ENCODE data around the gene C2CD4C.
"Not testable (repeated sequence)": the region's sequence is repeated elsewhere in the genome, so short reads cannot be mapped to it uniquely, and the experiment has no call there.

C2CD4C gene

GRCh38 chr19:412356-413355, 3.7 kb upstream of the C2CD4C start:
- no peak for DNase-seq

- DNase-seq, result no peak
Observed at GRCh38 chr19:411723-412355, 2.9 kb upstream of the C2CD4C start.

GRCh38 chr19:411121-411722, 2.3 kb upstream of the C2CD4C start:
- not testable (repeated sequence) for DNase-seq

- no peak for DNase-seq
Observed at GRCh38 chr19:410243-410781, 1.4 kb upstream of the C2CD4C start.

- DNase-seq, result peak; percentile 14 to 35
Observed at GRCh38 chr19:409516-410242, 732 bp upstream of the C2CD4C start.

GRCh38 chr19:408441-408901, 476 bp downstream of the C2CD4C start:
- peak in 1 of 2 experiments; percentile 12 for DNase-seq

GRCh38 chr19:407511-408440, 1.2 kb downstream of the C2CD4C start:
- no peak for DNase-seq

- DNase-seq, result no peak
Observed at GRCh38 chr19:406971-407510, 1.9 kb downstream of the C2CD4C start.

- no peak for DNase-seq
Observed at GRCh38 chr19:406135-406781, 2.7 kb downstream of the C2CD4C start.

GRCh38 chr19:405121-405965, 3.6 kb downstream of the C2CD4C start:
- no peak for DNase-seq

- DNase-seq, result peak; percentile 15 to 39
Observed at GRCh38 chr19:403221-404027, 5.5 kb downstream of the C2CD4C start.

GRCh38 chr19:402786-403185, 6.2 kb downstream of the C2CD4C start:
- no peak for DNase-seq

- peak; percentile 25 to 71 for DNase-seq
Observed at GRCh38 chr19:401866-402511, 7.0 kb downstream of the C2CD4C start.

GRCh38 chr19:400976-401865, 7.7 kb downstream of the C2CD4C start:
- no peak for DNase-seq

- no peak for DNase-seq
Observed at GRCh38 chr19:399370-399769, 9.6 kb downstream of the C2CD4C start.

GRCh38 chr19:398719-399118, 10.2 kb downstream of the C2CD4C start:
- DNase-seq, result no peak
